Measurements from ENCODE around the gene AKIRIN2.
"Not testable (repeated sequence)": the region's sequence is repeated elsewhere in the genome, so short reads cannot be mapped to it uniquely, and the experiment has no call there.

The AKIRIN2 gene

DNA sequence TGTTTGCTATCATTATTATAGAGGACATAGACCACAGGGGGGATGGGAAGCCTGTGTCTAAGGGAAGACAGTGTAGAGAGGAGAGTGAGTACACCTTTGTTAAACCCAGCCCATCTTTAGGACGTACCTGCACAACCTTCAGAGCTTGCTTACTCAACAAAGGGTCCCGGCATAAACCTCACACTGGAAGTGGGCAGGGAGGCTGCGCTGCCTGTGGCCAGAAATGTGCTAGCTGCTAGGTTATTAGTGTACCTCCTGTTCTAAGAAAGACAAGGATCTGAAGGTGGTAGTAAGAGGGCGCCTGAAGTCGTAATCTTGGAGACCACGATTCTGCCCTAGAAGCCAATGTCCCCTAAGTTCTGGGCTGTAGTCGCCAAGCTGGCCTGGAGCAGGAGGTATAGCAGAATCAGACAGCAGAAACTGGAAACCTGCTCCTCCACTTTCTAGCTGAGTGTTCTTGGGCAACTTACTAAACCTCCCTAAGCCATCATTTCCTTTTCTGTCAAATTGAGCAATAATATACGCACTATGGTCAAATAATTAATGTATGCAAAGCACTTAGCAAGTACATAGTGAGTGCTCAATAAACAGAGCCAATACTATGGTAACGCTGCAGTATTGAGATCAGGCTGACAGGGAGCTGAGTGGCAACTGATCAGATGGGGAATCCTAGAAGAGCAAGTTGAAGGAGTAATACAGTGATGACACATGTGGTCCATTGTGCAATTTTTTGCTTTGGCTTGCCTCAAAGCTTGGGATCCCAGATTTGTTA is 16.8 kb upstream of the AKIRIN2 start:
- CTCF ChIA-PET: interaction anchor here (0.6 kb wide), 1 partner anchor 515 kb away, joined by 3 read pairs; no protein-coding TSS in a partner anchor
- peak; percentile 59 for DNase-seq (ENCODE audit: low spot score)
- POLR2A ChIA-PET (ENCODE audit: low non-redundant PET): interaction anchor here (0.5 kb wide), 1 partner anchor 16 kb away, joined by 3 read pairs; the partner anchor contains the start of gene AKIRIN2
- no peak overlapping the region; the same call in 1 of the 2 replicates for H3K27ac ChIP-seq
- TF ChIP-seq, protein P1, sequence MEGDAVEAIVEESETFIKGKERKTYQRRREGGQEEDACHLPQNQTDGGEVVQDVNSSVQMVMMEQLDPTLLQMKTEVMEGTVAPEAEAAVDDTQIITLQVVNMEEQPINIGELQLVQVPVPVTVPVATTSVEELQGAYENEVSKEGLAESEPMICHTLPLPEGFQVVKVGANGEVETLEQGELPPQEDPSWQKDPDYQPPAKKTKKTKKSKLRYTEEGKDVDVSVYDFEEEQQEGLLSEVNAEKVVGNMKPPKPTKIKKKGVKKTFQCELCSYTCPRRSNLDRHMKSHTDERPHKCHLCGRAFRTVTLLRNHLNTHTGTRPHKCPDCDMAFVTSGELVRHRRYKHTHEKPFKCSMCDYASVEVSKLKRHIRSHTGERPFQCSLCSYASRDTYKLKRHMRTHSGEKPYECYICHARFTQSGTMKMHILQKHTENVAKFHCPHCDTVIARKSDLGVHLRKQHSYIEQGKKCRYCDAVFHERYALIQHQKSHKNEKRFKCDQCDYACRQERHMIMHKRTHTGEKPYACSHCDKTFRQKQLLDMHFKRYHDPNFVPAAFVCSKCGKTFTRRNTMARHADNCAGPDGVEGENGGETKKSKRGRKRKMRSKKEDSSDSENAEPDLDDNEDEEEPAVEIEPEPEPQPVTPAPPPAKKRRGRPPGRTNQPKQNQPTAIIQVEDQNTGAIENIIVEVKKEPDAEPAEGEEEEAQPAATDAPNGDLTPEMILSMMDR (conservative IDR thresholded peaks at IDR 0.05; ENCODE audit: low read depth): no peak

DNA sequence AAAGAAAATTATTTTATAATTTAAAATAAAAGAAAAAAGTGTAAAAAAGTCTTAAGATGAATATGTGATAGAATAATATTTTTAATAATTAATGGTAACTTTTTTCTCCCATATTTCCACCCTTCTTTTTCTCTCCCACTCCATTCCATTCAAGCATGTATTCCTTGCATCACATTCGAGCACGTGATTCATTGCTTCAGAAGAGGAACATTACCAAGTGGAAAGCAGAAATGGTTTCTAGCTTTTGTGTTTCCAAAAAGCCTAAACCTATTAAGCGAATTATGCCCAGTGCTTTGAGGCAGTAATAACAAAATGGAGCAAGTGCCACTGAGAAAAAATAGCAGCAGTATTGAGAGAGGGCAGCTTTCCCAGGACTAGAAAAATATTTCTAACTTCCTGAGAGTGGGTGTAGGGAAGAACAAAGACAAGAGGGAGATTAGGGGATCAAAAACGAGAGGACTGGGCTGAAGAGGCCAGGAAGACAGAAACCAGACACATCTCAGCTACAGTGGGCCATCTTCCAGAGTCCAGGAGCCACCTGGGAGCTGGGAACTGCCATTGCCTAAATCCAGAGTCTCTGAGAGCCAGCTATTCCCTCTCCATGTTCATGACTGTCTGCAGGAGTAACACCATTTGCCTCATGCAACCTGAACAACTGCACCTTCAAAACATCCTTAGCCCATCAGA is 15.0 kb upstream of the AKIRIN2 start:
- TF ChIP-seq, protein P1 (conservative IDR thresholded peaks at IDR 0.05; ENCODE audit: low read depth): no peak
- H3K27ac ChIP-seq: no peak overlapping the region
- ChIA-PET CTCF (interaction anchor here (0.6 to 0.9 kb wide), 2 partner anchors 19 to 40 kb away, joined by 3 to 5 read pairs; no protein-coding TSS in a partner anchor), POLR2A (ENCODE audit: low non-redundant PET) (no interaction called here)
- DNase-seq (ENCODE audit: low spot score): no peak

DNA sequence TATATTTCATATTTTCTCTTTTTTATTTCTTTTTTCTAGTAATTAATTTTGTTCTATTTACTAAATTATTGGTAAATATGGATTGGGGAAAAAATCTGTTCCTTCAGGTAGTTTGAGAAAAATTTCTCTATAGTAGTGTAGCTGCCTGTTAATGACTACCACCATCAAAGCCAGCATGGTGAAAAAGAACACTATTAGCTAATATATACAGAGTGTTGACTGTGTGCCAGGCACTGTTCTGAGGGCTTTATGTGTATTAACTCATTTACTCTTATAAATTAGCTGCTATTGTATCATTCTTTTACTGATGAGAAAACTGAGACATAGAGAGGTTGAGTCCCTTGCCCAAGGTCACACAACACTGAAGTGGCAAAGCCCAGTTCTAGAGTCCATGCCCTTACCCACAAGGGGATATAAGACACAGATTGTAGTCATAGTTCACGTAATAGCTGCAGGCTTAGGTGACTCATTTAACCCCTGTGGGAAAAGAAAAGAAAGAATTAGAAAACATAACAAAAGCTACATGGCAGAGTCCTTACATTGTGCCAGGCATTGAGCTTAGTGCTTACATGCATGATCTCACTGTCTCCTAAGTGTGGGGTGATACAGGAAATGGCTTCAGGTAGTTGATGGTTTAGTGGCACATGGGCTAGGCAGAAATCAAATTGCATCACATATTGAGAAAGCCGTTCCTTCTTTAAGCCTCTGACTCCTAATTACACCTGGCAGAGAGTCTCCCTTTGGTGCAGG is 12.2 kb upstream of the AKIRIN2 start:
- TF ChIP-seq, protein P1 (conservative IDR thresholded peaks at IDR 0.05; ENCODE audit: low read depth): no peak
- DNase-seq (ENCODE audit: low spot score): peak; percentile 78
- ChIA-PET POLR2A (ENCODE audit: low non-redundant PET) (no interaction called here), CTCF (interaction anchor here (0.6 to 0.7 kb wide), 2 partner anchors 13 to 136 kb away, joined by 3 to 4 read pairs; no protein-coding TSS in a partner anchor)
- H3K27ac ChIP-seq: no peak overlapping the region

DNA sequence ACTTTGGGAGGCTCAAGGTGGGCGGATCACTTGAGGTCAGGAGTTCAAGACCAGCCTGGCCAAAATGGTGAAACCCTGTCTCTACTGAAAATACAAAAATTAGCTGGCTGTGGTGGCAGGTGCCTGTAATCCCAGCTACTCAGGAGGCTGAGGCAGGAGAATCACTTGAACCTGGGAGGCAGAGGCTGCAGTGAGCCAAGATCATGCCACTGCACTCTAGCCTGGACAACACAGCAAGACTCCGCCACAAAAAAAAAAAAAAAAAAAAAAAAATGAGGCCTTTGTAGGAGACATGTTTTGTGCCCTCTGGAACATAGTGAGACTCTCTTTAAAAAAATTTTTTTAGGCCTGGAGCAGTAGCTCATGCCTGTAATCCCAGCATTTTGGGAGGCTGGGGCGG is 10.7 kb upstream of the AKIRIN2 start:
- DNase-seq (ENCODE audit: low spot score); H3K27ac ChIP-seq; POLR2A ChIA-PET (ENCODE audit: low non-redundant PET): not testable (repeated sequence)
- CTCF ChIA-PET: interaction anchor here (0.6 kb wide), 1 partner anchor 93 kb away, joined by 3 read pairs; no protein-coding TSS in a partner anchor

DNA sequence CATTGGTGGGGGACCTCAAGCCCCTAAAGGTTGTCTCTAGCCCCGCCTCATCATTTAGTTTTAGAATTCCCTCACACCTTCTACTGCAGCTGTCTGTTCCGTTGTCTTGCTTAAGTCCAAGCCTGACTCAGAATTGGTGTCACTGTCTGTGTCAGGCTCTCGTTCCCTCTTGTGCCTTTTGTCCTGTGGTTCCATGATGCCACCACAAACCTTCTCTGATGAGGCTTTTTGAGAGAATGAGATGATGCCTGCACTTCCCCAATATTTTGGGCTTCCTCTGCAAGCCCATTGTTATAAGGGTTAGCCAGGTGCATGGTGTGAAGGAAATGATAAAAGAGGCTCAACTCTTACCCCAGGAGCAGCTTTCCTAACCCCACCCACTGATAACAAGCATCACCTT is 8.1 kb upstream of the AKIRIN2 start:
- TF ChIP-seq, protein P1 (conservative IDR thresholded peaks at IDR 0.05; ENCODE audit: low read depth): no peak
- POLR2A ChIA-PET (ENCODE audit: low non-redundant PET): no interaction called here
- no peak for DNase-seq (ENCODE audit: low spot score)
- CTCF ChIA-PET: no interaction called here
- no peak overlapping the region for H3K27ac ChIP-seq

DNA sequence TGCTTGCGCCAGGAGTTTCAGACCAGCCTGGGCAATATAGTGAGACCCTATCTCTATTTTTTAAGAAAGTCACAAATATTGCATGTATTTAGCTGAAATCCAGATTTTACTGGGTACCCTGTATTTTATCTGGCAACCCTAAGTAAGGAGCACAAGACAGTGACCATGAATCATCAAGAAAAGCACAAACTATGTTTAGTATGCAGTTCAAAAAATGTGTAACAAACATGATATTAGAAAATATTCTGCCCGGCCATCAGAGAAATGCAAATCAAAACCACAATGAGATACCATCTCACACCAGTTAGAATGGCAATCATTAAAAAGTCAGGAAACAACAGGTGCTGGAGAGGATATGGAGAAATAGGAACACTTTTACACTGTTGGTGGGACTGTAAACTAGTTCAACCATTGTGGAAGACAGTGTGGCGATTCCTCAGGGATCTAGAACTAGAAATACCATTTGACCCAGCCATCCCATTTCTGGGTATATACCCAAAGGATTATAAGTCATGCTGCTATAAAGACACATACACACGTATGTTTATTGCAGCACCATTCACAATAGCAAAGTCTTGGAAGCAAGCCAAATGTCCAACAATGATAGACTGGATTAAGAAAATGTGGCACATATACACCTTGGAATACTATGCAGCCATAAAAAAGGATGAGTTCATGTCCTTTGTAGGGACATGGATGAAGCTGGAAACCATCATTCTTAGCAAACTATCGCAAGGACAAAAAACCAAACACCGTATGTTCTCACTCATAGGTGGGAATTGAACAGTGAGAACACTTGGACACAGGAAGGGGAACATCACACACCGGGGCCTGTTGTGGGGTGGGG is 6.8 kb upstream of the AKIRIN2 start:
- POLR2A ChIA-PET (ENCODE audit: low non-redundant PET); DNase-seq (ENCODE audit: low spot score); H3K27ac ChIP-seq: not testable (repeated sequence)
- CTCF ChIA-PET: interaction anchor here (0.6 kb wide), 1 partner anchor 57 kb away, joined by 3 read pairs; no protein-coding TSS in a partner anchor

Data from RWPE1 (cell line).